GM18511 (cell line): ENCODE results near the gene SYTL1.

Experiments used
- ATAC-seq: cut with Tn5 transposase; IDR thresholded peaks from one replicate; pipeline ENCODE4 v1.9.1; 2021; ENCODE audit warnings: mild to moderate bottlenecking, moderate library complexity; ENCODE audit not compliant: unreplicated experiment

The SYTL1 gene

GRCh38 chr1:27400082-27400962 lies 58.5 kb downstream of the SYTL1 start:
- no peak for ATAC-seq

GRCh38 chr1:27400963-27401341 lies 59.1 kb downstream of the SYTL1 start:
- ATAC-seq, result no peak

DNA sequence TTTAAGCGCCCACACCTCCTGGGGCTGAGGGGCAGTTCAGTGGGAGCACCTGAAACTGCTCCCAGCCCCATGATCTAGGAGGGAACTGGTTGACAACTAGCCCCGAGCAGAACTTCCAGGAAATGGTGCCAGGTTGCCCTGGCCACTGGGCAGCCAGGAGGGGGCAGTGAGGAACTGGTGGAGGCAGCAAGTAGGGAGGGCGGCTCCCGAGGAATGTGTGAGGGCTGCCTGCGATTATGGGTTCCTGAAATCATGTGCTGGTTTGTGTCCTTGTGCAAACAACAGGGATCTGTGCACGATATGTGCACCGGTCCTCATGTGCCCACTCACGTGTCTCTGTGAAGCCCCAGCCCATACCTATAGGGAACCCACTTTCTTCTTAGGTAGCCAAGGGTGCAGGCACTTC lies 60.5 kb downstream of the SYTL1 start:
- no peak for ATAC-seq

- ATAC-seq, result no peak
Measured at GRCh38 chr1:27403065-27403726, 61.4 kb downstream of the SYTL1 start.
